Lower lobe of right lung (tissue), 2 donors: ENCODE results near the gene C3orf20. TPM values are rescaled to one million over a fixed set of nuclear protein-coding genes. Genes with fewer than 3 reads are reported as not detected.

Source experiments
- ATAC-seq, 2 donors: fragments of 200-7000 bp; cut with Tn5 transposase; one replicate each; pipeline ENCODE4 v1.9.1; 2020 to 2022; ENCODE audit warnings: mild to moderate bottlenecking in 2 of 2, moderate library complexity in 2 of 2
- DNase-seq: peaks from one replicate; pipeline ENCODE4 v3.0.0-alpha.2; 2020
- H3K27ac ChIP-seq: fragments of 200-600 bp; one replicate; pipeline ENCODE4 v1.8.0; 2022
- H3K27me3 ChIP-seq: fragments of 200-600 bp; one replicate; pipeline ENCODE4 v1.8.0; 2022; ENCODE audit warnings: low read depth
- H3K36me3 ChIP-seq: fragments of 200-600 bp; one replicate; pipeline ENCODE4 v1.8.0; 2022; ENCODE audit warnings: mild to moderate bottlenecking
- H3K4me1 ChIP-seq: fragments of 200-600 bp; one replicate; pipeline ENCODE4 v1.8.0; 2022
- H3K4me3 ChIP-seq: fragments of 200-600 bp; one replicate; pipeline ENCODE4 v1.8.0; 2022; ENCODE audit warnings: mild to moderate bottlenecking
- H3K9me3 ChIP-seq: fragments of 200-600 bp; one replicate; pipeline ENCODE4 v1.8.0; 2022
- intact Hi-C: fragments of 100-400 bp; cut with DNase I; formaldehyde crosslinking; loops from one replicate; pipeline ENCODE4 v1.11.0; 2022
- total RNA-seq: library from RNA; stranded (reverse); fragmentation: NEBNext Ultra II Directional; extraction: Animal tissue kit (Norgen Biotek cat#: 25700); gene quantifications from one replicate; pipeline ENCODE4 v1.2.1, GENCODE V29; 2021
- TF ChIP-seq, protein P1 (sequence below): fragments of 200-600 bp; IDR thresholded peaks from one replicate; pipeline ENCODE4 v1.8.0; 2022; ENCODE audit warnings: antibody characterized with exemption, mild to moderate bottlenecking
- donor health status: DM: no; HTN: yes; CAD: no; lungs with severe emphysema.

The C3orf20 gene
- total RNA-seq, 1 donor from 2014 or later, result not detected

DNA sequence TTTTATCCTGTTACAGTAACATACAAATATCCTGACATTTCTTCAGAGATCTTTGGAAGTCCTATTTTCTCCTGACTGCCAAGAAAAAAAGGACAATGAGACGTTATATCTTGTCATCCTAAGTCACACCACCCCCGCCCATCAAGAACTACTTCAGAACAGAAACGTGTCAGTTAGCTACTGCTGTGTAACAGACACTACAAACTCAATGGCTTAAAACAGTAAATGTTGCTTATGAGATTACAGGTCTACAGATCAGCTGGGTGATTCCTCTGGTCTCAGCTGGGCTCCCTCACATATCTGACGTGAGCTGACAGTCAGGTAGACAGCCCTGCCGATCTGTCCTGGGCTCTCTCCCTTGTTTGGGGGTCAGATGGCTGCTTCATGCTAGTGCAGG is 43.8 kb upstream of the C3orf20 start:
- ATAC-seq, result no peak
- no peaks in the 10 kb centered on the region for H3K9me3 ChIP-seq
- no peak for DNase-seq
- H3K36me3 ChIP-seq, result no peaks in the 10 kb centered on the region
- H3K27ac ChIP-seq, result no peak overlapping the region
- TF ChIP-seq, protein P1, sequence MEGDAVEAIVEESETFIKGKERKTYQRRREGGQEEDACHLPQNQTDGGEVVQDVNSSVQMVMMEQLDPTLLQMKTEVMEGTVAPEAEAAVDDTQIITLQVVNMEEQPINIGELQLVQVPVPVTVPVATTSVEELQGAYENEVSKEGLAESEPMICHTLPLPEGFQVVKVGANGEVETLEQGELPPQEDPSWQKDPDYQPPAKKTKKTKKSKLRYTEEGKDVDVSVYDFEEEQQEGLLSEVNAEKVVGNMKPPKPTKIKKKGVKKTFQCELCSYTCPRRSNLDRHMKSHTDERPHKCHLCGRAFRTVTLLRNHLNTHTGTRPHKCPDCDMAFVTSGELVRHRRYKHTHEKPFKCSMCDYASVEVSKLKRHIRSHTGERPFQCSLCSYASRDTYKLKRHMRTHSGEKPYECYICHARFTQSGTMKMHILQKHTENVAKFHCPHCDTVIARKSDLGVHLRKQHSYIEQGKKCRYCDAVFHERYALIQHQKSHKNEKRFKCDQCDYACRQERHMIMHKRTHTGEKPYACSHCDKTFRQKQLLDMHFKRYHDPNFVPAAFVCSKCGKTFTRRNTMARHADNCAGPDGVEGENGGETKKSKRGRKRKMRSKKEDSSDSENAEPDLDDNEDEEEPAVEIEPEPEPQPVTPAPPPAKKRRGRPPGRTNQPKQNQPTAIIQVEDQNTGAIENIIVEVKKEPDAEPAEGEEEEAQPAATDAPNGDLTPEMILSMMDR, result no peak
- no peaks in the 10 kb centered on the region for H3K4me1 ChIP-seq
- H3K4me3 ChIP-seq, result no peak overlapping the region
- H3K27me3 ChIP-seq, result peaks cover 7% of the 10 kb centered on the region
- intact Hi-C loops, result no loop called here

DNA sequence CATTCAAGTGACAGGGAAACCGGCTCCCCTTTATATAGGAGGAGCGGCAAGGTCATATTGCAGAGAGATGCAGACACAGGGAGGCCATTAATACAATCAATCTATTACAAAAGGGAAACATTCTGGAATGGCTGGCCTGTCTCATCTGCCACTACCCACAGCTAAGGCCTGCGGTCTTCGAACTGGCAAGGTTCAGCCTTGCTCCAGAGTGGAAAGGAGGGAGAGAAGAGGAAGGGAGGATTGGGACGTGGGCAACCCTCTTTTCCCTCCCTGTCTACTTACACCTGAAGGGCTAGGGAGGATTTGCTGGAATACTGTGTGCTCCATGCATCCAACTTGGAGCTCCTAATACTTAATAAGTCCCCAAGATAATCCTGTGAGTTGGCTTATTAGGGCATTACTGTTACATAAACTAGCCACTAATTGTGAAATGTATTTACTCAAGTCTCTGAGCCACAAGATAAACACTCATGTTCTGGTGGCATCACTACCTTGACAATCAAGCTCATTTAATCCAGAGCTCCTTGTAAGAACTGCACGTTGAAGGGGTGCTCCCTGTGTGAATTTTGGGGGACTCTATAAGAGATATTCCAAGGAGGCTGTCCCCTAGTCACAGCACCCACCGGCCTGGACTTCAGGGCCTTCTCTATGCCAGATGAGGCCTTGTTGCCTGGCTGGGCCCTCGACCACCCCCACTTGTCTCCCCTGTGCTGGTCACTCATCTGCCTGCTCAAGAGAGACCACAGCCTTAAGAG is 43.1 kb upstream of the C3orf20 start:
- Histone ChIP-seq H3K27me3 (peaks cover 12% of the 10 kb centered on the region), H3K9me3 (no peaks in the 10 kb centered on the region), H3K36me3 (no peaks in the 10 kb centered on the region), H3K27ac (no peak overlapping the region), H3K4me3 (no peak overlapping the region), H3K4me1 (no peaks in the 10 kb centered on the region)
- DNase-seq (no peak), ATAC-seq (peak in 1 of 2 donors; percentile 48)
- intact Hi-C loops, result no loop called here
- TF ChIP-seq, protein P1, result no peak

DNA sequence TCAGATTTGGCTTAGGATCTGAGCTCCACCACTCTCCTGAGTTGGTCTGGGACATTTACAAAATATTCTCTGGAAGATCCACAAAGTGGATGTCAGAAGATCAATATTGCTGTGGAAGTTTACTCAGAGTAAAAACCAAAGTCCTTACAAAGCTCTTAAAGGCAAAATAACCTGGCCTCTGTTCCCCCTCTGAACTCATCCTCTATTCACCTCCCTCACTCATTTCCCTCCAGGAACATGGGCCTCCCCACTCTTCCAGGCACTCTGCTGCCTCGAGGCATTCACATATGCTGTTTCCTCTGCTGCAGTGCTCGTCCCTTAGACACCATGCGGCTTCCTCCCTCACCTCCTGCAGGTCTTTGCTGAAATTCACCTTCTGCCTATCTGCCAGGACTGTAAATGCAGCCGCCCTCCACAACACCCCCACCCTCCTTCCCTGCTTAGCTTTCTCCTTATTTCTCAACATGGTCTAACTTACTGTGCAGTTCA is 42.5 kb upstream of the C3orf20 start:
- DNase-seq (no peak), ATAC-seq (no peak)
- H3K4me1 ChIP-seq, result no peaks in the 10 kb centered on the region
- H3K9me3 ChIP-seq, result no peaks in the 10 kb centered on the region
- H3K27me3 ChIP-seq, result peaks cover 12% of the 10 kb centered on the region
- H3K4me3 ChIP-seq, result no peak overlapping the region
- intact Hi-C loops, result no loop called here
- no peaks in the 10 kb centered on the region for H3K36me3 ChIP-seq
- TF ChIP-seq, protein P1, result no peak
- H3K27ac ChIP-seq, result no peak overlapping the region

DNA sequence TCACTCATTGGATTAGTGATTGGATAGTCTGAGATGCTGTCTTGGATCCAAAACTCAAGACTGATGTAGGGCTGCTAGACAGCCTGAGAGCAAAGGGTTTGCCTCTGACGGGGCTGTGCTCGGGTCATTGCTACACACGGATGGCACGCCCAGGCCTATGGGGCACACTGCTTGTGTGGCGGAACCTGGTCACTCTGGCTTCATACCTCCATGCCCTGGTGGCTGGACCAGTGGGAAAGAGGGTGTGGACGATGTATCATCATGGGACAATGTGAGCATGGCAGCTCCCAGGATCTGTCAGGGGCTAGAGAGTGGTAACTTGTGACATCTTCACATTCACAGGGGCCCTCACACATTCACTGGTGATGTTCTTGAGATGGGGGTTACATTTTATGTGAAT is 41.5 kb upstream of the C3orf20 start:
- no peak for ATAC-seq
- intact Hi-C loops, result no loop called here

DNA sequence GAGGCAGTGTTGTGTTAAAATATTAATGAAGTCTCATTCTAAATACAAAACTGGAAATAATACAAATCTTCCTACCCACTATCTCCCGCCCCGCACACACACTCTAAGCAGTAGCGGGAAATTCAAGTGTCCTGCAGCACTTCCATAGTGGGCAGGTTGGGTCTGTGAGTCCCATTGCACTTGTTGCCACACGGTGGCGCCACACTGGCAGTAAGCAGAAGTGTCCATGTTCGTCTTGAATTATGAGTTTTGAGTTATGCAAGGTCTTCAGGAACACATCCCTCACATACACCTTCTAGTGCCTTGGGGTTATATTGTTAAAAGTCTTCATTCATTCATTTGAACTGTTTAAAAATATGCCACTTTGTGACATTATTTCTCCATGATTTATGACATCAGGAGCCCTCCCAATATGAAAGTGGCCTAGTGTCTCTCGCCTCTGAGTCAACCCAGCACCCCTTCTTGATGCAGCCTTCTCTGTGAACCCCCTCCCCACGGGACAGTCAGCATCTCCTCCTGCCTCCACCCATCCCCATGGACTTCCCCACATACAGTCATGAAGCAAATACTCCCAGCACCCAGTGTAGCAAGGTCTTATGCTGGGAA is 41.0 kb upstream of the C3orf20 start:
- peaks cover 19% of the 10 kb centered on the region for H3K27me3 ChIP-seq
- ATAC-seq (peak; percentile 79 to 82), DNase-seq (peak; percentile 80)
- H3K4me3 ChIP-seq, result no peak overlapping the region
- H3K9me3 ChIP-seq, result no peaks in the 10 kb centered on the region
- H3K36me3 ChIP-seq, result no peaks in the 10 kb centered on the region
- H3K4me1 ChIP-seq, result no peaks in the 10 kb centered on the region
- H3K27ac ChIP-seq, result no peak overlapping the region
- intact Hi-C loops, result no loop called here
- TF ChIP-seq, protein P1, result peak; percentile 82

More for the DNA sequence above, 41.5 kb upstream of the C3orf20 start:
- no peaks in the 10 kb centered on the region for H3K9me3 ChIP-seq
- DNase-seq, result no peak
- no peak overlapping the region for H3K4me3 ChIP-seq
- TF ChIP-seq, protein P1, result no peak
- peaks cover 14% of the 10 kb centered on the region for H3K27me3 ChIP-seq
- H3K36me3 ChIP-seq, result no peaks in the 10 kb centered on the region
- H3K27ac ChIP-seq, result no peak overlapping the region
- no peaks in the 10 kb centered on the region for H3K4me1 ChIP-seq
